Measurements from ENCODE around the gene TBL1X. TPM values are rescaled to one million over a fixed set of nuclear protein-coding genes. Genes with fewer than 3 reads are reported as not detected.
A peak's percentile ranks its signal among the peaks of the same experiment; 100 is the strongest.
"Not testable (repeated sequence)": the region's sequence is repeated elsewhere in the genome, so short reads cannot be mapped to it uniquely, and the experiment has no call there.

Gene TBL1X
- total RNA-seq, 1 experiment from 2014 or later: 14.6 TPM

DNA sequence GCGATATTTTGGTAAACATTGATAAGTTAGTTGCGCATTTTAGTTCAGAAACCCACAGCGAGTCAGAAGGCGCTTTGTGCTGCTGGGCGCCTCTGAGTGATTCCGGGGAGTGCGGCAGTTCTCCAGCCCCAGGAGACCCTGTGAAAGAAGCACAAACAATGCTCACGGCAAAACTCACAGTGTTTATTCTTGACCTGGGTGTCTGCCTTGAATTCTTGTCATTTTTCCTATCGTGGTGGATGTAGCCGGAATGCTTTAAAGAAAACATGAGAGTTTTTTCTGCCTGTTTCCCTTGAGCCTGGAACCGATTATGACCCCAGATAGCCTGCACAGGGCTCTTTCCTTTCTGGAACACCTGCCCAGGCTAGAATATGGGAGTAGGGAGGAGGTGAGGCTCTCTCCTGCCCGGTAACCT, 6.7 kb downstream of the TBL1X start:
- H3K4me3 ChIP-seq (ENCODE audit: low read depth in 2 of 2, low read length in 2 of 2): no peak overlapping the region
- peaks cover 3% of the 10 kb centered on the region; the same call in 1 of the 2 replicates for H3K4me1 ChIP-seq (ENCODE audit: control insufficient read depth, insufficient read depth, low read length)
- H3K9me3 ChIP-seq (ENCODE audit: control insufficient read depth, insufficient read depth, low read depth, low read length): no peaks in the 10 kb centered on the region
- H3K36me3 ChIP-seq (ENCODE audit: control insufficient read depth, insufficient read depth, low read length): no peaks in the 10 kb centered on the region
- no peak for TF ChIP-seq POLR2AphosphoS5 (IDR thresholded peaks at IDR 0.05; ENCODE audit: low read depth, low read length)
- no peak for TF ChIP-seq TCF7L2 (IDR thresholded peaks at IDR 0.05; ENCODE audit: low read depth, low read length)
- TF ChIP-seq, protein P1, sequence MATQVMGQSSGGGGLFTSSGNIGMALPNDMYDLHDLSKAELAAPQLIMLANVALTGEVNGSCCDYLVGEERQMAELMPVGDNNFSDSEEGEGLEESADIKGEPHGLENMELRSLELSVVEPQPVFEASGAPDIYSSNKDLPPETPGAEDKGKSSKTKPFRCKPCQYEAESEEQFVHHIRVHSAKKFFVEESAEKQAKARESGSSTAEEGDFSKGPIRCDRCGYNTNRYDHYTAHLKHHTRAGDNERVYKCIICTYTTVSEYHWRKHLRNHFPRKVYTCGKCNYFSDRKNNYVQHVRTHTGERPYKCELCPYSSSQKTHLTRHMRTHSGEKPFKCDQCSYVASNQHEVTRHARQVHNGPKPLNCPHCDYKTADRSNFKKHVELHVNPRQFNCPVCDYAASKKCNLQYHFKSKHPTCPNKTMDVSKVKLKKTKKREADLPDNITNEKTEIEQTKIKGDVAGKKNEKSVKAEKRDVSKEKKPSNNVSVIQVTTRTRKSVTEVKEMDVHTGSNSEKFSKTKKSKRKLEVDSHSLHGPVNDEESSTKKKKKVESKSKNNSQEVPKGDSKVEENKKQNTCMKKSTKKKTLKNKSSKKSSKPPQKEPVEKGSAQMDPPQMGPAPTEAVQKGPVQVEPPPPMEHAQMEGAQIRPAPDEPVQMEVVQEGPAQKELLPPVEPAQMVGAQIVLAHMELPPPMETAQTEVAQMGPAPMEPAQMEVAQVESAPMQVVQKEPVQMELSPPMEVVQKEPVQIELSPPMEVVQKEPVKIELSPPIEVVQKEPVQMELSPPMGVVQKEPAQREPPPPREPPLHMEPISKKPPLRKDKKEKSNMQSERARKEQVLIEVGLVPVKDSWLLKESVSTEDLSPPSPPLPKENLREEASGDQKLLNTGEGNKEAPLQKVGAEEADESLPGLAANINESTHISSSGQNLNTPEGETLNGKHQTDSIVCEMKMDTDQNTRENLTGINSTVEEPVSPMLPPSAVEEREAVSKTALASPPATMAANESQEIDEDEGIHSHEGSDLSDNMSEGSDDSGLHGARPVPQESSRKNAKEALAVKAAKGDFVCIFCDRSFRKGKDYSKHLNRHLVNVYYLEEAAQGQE (IDR thresholded peaks at IDR 0.05; ENCODE audit: insufficient read depth in 1 of 2, low read depth in 2 of 2, low read length in 1 of 2): no peak
- TF ChIP-seq SIN3A (IDR thresholded peaks at IDR 0.05; ENCODE audit: borderline replicate concordance, insufficient read depth, low read depth, low read length): no peak
- TF ChIP-seq, protein P2, sequence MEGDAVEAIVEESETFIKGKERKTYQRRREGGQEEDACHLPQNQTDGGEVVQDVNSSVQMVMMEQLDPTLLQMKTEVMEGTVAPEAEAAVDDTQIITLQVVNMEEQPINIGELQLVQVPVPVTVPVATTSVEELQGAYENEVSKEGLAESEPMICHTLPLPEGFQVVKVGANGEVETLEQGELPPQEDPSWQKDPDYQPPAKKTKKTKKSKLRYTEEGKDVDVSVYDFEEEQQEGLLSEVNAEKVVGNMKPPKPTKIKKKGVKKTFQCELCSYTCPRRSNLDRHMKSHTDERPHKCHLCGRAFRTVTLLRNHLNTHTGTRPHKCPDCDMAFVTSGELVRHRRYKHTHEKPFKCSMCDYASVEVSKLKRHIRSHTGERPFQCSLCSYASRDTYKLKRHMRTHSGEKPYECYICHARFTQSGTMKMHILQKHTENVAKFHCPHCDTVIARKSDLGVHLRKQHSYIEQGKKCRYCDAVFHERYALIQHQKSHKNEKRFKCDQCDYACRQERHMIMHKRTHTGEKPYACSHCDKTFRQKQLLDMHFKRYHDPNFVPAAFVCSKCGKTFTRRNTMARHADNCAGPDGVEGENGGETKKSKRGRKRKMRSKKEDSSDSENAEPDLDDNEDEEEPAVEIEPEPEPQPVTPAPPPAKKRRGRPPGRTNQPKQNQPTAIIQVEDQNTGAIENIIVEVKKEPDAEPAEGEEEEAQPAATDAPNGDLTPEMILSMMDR (IDR thresholded peaks at IDR 0.05): no peak
- no TSS peak for BruUV-seq (replicated peaks)
- in situ Hi-C loops (cut with HindIII; ENCODE audit: low pct_unique_long_range_greater_than_20kb, low sequenced_read_pairs) (no loop called here), intact Hi-C loops (cut with micrococcal nuclease; ENCODE audit: unreplicated experiment) (no loop called here)
- ATAC-seq (no peak), DNase-seq (ENCODE audit: low read depth, low spot score) (no peak)
- no peak overlapping the region for H3K27ac ChIP-seq (ENCODE audit: low read length)
- H3K27me3 ChIP-seq (ENCODE audit: control insufficient read depth, insufficient read depth, low read length): no peaks in the 10 kb centered on the region
- POLR2A ChIA-PET: no interaction called here
- CTCF ChIA-PET: no interaction called here

DNA sequence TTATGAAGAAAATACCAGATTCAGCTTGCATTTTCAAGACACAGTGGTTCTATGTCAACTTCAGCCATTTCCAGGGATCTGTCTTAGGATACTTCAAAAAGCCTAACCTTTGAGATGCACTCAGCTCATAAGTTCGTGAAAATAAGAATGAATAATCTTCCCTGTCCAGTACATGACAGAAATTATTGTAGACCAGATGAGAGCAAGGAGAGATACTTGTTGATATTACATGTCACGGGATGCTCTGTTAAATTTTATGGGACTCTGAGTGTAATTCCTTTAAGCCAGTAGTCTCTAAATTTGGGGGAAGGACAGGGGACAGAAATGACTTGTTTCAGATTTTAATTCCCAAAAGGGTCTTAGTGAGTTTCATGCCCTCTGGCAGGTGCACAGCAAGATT, 8.8 kb downstream of the TBL1X start:
- ChIA-PET CTCF (no interaction called here), POLR2A (no interaction called here)
- TF ChIP-seq TCF7L2 (IDR thresholded peaks at IDR 0.05; ENCODE audit: low read depth, low read length): no peak
- TF ChIP-seq, protein P2 (IDR thresholded peaks at IDR 0.05): no peak
- TF ChIP-seq, protein P1 (IDR thresholded peaks at IDR 0.05; ENCODE audit: insufficient read depth in 1 of 2, low read depth in 2 of 2, low read length in 1 of 2): no peak
- in situ Hi-C loops (cut with HindIII; ENCODE audit: low pct_unique_long_range_greater_than_20kb, low sequenced_read_pairs): no loop called here
- Histone ChIP-seq H3K27me3 (ENCODE audit: control insufficient read depth, insufficient read depth, low read length) (no peaks in the 10 kb centered on the region), H3K9me3 (ENCODE audit: control insufficient read depth, insufficient read depth, low read depth, low read length) (no peaks in the 10 kb centered on the region), H3K36me3 (ENCODE audit: control insufficient read depth, insufficient read depth, low read length) (no peaks in the 10 kb centered on the region), H3K27ac (ENCODE audit: low read length) (no peak overlapping the region), H3K4me1 (ENCODE audit: control insufficient read depth, insufficient read depth, low read length) (no peaks in the 10 kb centered on the region), H3K4me3 (ENCODE audit: low read depth in 2 of 2, low read length in 2 of 2) (no peak overlapping the region)
- no peak for ATAC-seq
- intact Hi-C loops (cut with micrococcal nuclease; ENCODE audit: unreplicated experiment): no loop called here
- BruUV-seq (replicated peaks): TSS peak; percentile 35
- no peak for DNase-seq (ENCODE audit: low read depth, low spot score)

DNA sequence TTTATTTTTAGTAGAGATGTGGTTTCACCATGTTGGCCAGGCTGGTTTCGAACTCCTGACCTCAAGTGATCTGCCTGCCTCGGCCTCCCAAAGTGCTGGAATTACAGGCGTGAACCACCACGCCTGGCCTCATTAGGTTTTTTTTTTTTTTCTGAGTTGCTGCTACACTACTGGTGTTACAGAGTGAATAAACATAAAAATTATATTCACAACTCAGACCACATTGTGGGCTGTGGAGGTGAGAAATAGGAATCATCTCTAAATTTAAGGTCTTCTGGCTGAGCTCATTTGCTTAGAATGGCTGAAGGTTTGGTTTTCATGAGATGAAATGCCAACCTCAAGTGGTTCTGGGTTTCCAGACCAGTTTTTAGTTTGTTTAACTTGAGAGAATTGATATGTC, 10.6 kb downstream of the TBL1X start:
- intact Hi-C loops (cut with micrococcal nuclease; ENCODE audit: unreplicated experiment); H3K27me3 ChIP-seq (ENCODE audit: control insufficient read depth, insufficient read depth, low read length); H3K4me1 ChIP-seq (ENCODE audit: control insufficient read depth, insufficient read depth, low read length); in situ Hi-C loops (cut with HindIII; ENCODE audit: low pct_unique_long_range_greater_than_20kb, low sequenced_read_pairs); H3K4me3 ChIP-seq (ENCODE audit: low read depth in 2 of 2, low read length in 2 of 2); H3K9me3 ChIP-seq (ENCODE audit: control insufficient read depth, insufficient read depth, low read depth, low read length); DNase-seq (ENCODE audit: low read depth, low spot score); BruUV-seq (replicated peaks); H3K27ac ChIP-seq (ENCODE audit: low read length); CTCF ChIA-PET; H3K36me3 ChIP-seq (ENCODE audit: control insufficient read depth, insufficient read depth, low read length); POLR2A ChIA-PET; ATAC-seq: not testable (repeated sequence)
